Mucosa of descending colon (tissue), 3 donors: Measurements from ENCODE around the gene SEPTIN8. TPM values are rescaled to one million over a fixed set of nuclear protein-coding genes. Genes with fewer than 3 reads are reported as not detected.

ENCODE experiments used
- ATAC-seq: fragments of 200-7000 bp; cut with Tn5 transposase; one replicate; pipeline ENCODE4 v1.9.1; 2020; ENCODE audit warnings: mild to moderate bottlenecking, moderate library complexity
- DNase-seq, 3 donors: peaks; one replicate each; pipeline ENCODE4 v3.0.0-alpha.2; 2020
- H3K36me3 ChIP-seq: fragments of 200-600 bp; one replicate; pipeline ENCODE4 v1.8.0; 2021; ENCODE audit warnings: low read depth, mild to moderate bottlenecking
- H3K4me1 ChIP-seq: fragments of 200-600 bp; one replicate; pipeline ENCODE4 v1.8.0; 2021; ENCODE audit warnings: low read depth, mild to moderate bottlenecking
- H3K4me3 ChIP-seq: fragments of 200-600 bp; one replicate; pipeline ENCODE4 v1.8.0; 2021; ENCODE audit warnings: mild to moderate bottlenecking
- H3K9me3 ChIP-seq: fragments of 200-600 bp; one replicate; pipeline ENCODE4 v1.8.0; 2021; ENCODE audit warnings: mild to moderate bottlenecking
- intact Hi-C, 2 donors: fragments of 100-400 bp; cut with DNase I in 1 of 2; cut with micrococcal nuclease in 1 of 2; formaldehyde crosslinking; loops; one replicate each; pipeline versions ENCODE4 v1.11.0 to v1.11.1; 2022; cut with DNase I, micrococcal nuclease
- total RNA-seq, 3 donors: library from RNA; stranded (reverse); fragmentation: NEBNext Ultra II Directional in 2 of 3; extraction: Animal tissue kit (Norgen Biotek cat#: 25700) in 2 of 3; gene quantifications; one replicate each; pipeline versions ENCODE4 v1.2.1 to v1.2.4, GENCODE V29; 2021 to 2023
- TF ChIP-seq, protein P1 (sequence below): fragments of 200-600 bp; IDR thresholded peaks from one replicate; pipeline ENCODE4 v1.8.0; 2022; ENCODE audit warnings: antibody characterized with exemption, mild to moderate bottlenecking
- donor health status: DM: no; HTN: no; CAD: no; lungs with moderate emphysema.
- donor health status: DM: no; HTN: no; CAD: no.
- donor health status: DM: no; HTN: yes; CAD: no.

Gene SEPTIN8
- total RNA-seq, 3 donors from 2014 or later = 49.9 to 64.7 (median 61.1) TPM

DNA sequence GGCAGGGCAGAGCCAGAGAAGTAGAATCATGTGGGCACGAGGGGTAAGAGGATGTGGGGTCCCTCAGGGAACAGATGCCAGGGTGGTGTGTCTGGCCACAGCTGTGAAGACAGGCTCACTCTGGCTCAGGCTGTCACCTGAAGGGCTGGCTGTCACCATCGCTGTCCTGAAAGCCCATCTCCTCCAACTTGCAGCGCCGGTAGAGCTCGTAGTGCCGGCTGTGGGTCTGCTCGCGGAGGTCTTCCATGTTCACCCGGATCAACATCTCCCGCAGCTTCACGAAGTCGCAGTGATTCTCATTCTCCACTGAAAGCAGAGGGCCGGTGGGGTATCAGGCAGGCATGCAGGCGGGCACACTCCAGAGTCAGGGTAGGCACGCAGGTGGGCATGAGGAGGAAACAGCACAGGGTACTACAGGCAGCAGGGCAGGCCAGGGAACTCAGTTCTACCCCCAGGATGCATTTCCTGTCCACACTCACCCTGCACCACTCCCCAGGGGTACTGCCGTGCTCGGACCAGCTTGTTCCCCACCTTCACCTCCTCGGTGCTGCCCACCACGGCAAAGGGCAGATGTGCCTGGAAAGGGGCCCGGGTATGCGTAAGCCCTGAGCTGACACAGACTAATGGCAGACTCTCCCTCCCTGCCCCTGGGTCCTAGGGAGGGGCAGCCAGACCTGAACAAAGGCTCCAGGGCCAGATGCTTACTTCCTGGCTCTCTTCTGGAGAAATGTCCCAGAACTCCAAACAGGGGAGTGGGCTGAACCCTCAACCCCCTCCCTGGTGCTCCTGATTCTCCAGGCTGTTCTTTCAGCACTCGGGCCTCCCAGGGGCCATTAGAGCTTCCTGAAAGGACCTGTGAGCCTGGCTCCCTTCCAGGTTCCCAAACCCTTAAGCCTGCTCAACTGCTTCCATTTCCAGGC, 15.5 kb downstream of the SEPTIN8 start:
- no peak for ATAC-seq
- Histone ChIP-seq H3K4me1 (no peaks in the 10 kb centered on the region), H3K4me3 (no peak overlapping the region), H3K36me3 (no peaks in the 10 kb centered on the region), H3K9me3 (no peaks in the 10 kb centered on the region)
- intact Hi-C loops = no loop called here
- TF ChIP-seq, protein P1, sequence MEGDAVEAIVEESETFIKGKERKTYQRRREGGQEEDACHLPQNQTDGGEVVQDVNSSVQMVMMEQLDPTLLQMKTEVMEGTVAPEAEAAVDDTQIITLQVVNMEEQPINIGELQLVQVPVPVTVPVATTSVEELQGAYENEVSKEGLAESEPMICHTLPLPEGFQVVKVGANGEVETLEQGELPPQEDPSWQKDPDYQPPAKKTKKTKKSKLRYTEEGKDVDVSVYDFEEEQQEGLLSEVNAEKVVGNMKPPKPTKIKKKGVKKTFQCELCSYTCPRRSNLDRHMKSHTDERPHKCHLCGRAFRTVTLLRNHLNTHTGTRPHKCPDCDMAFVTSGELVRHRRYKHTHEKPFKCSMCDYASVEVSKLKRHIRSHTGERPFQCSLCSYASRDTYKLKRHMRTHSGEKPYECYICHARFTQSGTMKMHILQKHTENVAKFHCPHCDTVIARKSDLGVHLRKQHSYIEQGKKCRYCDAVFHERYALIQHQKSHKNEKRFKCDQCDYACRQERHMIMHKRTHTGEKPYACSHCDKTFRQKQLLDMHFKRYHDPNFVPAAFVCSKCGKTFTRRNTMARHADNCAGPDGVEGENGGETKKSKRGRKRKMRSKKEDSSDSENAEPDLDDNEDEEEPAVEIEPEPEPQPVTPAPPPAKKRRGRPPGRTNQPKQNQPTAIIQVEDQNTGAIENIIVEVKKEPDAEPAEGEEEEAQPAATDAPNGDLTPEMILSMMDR = no peak
- peak in 1 of 3 donors; percentile 16 for DNase-seq

GRCh38 chr5:132760601-132761317, 16.3 kb downstream of the SEPTIN8 start:
- H3K36me3 ChIP-seq = no peaks in the 10 kb centered on the region

DNA sequence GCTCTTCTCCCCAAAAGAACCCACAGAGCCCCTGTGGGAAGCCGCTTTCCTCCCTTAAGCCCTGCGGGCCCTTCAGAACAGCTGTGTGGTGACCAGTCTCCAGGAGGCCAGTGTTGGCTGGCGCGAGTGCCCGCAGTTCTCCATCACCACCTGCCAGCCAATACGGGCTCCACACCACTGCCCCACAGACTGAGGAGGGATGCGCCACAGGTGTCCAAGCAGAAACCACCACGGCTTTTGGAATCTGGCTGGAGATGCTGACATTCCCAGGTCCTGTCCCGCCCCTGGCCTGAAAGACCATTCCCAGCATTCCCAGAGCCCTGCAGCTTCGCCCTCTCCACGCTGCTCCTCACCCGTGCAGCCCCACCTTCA, 17.0 kb downstream of the SEPTIN8 start:
- Histone ChIP-seq H3K4me1 (no peaks in the 10 kb centered on the region), H3K4me3 (no peak overlapping the region), H3K9me3 (no peaks in the 10 kb centered on the region), H3K36me3 (no peaks in the 10 kb centered on the region)
- ATAC-seq (no peak), DNase-seq (peak in 1 of 3 donors; percentile 18)
- intact Hi-C loops = no loop called here
- TF ChIP-seq, protein P1 = no peak

More at GRCh38 chr5:132760601-132761317, 16.3 kb downstream of the SEPTIN8 start:
- ATAC-seq (no peak), DNase-seq (peak in 1 of 3 donors; percentile 17)
- TF ChIP-seq, protein P1 = no peak
- intact Hi-C loops = no loop called here
- Histone ChIP-seq H3K4me3 (no peak overlapping the region), H3K9me3 (no peaks in the 10 kb centered on the region), H3K4me1 (no peaks in the 10 kb centered on the region)

DNA sequence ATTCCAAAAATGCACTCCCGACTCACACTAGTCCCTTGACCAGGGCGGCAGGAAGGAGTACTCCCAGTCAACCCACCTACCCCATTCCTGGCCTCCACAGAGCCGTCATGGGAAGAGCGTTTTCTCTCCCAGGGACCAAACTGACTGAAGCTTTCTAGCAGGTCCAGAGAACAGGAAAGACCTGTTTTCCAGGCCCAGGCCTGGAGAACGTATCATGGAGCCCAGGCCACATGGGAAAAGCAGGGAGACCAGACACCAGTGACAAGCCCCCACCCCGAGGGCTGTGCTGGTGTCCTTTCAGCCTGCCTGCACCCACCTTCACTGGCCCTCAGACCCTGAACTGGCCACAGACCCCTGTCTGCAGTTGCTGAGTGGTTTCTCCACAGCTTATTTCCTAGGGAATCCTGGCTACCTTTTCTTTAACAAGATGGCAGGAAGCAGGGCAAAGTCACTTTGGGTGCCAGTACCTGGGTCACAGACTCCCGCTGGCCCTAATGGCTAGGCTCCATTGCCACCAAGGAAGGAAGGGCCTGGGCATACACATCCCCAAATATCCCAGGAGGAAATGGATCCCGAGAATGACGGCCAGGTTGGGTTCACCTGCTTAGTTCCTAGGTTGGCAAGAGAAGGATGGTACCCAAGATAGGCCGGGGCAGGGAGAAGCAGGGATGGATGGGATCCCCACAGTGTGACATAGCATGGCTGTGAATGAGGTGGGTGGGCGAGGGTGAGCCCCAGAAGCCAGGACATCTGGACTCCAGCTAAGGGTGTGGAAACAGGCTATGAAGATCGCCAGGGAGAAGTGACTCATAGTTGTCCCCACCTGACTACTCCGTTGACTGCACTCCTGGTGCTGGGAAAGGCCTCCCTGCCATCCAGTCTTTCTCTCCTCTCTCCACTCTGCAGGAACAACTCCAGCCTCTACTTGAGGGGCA, 17.7 kb downstream of the SEPTIN8 start:
- no peaks in the 10 kb centered on the region for H3K36me3 ChIP-seq
- intact Hi-C loops = no loop called here
- no peaks in the 10 kb centered on the region for H3K9me3 ChIP-seq
- DNase-seq (peak in 1 of 3 donors; percentile 21), ATAC-seq (peak; percentile 28)
- no peak overlapping the region for H3K4me3 ChIP-seq
- TF ChIP-seq, protein P1 = no peak
- no peaks in the 10 kb centered on the region for H3K4me1 ChIP-seq

DNA sequence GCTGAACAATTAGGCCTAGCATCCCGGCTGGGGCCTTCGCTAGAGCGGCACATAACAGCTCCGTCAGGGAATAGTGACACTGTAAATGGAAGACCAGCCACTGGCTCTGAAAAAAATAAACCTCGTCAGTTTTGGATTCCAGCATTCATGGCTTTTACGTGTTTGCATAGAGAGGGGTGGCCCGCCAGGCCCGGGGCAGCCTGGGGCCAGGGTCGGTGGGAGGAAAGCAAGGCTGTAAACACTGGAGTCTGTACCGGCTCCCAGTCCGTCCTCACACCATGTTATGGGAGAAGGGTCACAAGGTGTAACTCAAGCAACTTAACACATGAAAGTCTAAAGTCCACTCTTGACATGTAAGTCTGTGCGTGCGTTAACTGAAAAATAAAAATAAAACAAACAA, 18.6 kb downstream of the SEPTIN8 start:
- Histone ChIP-seq H3K36me3 (no peaks in the 10 kb centered on the region), H3K4me3 (no peak overlapping the region), H3K4me1 (no peaks in the 10 kb centered on the region), H3K9me3 (no peaks in the 10 kb centered on the region)
- TF ChIP-seq, protein P1 = no peak
- ATAC-seq (peak; percentile 37), DNase-seq (peak in 1 of 3 donors; percentile 19)
- intact Hi-C loops = no loop called here
